GM12801 (cell line): ENCODE results near the gene GPLD1.

Experiments used
- TF ChIP-seq, protein P1 (sequence below): IDR thresholded peaks from one replicate; pipeline ENCODE4 v1.5.1; 2011; ENCODE audit warnings: control low read depth; ENCODE audit not compliant: insufficient read length; ENCODE audit errors: extremely low read depth

The GPLD1 gene, protein sequence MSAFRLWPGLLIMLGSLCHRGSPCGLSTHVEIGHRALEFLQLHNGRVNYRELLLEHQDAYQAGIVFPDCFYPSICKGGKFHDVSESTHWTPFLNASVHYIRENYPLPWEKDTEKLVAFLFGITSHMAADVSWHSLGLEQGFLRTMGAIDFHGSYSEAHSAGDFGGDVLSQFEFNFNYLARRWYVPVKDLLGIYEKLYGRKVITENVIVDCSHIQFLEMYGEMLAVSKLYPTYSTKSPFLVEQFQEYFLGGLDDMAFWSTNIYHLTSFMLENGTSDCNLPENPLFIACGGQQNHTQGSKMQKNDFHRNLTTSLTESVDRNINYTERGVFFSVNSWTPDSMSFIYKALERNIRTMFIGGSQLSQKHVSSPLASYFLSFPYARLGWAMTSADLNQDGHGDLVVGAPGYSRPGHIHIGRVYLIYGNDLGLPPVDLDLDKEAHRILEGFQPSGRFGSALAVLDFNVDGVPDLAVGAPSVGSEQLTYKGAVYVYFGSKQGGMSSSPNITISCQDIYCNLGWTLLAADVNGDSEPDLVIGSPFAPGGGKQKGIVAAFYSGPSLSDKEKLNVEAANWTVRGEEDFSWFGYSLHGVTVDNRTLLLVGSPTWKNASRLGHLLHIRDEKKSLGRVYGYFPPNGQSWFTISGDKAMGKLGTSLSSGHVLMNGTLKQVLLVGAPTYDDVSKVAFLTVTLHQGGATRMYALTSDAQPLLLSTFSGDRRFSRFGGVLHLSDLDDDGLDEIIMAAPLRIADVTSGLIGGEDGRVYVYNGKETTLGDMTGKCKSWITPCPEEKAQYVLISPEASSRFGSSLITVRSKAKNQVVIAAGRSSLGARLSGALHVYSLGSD

DNA sequence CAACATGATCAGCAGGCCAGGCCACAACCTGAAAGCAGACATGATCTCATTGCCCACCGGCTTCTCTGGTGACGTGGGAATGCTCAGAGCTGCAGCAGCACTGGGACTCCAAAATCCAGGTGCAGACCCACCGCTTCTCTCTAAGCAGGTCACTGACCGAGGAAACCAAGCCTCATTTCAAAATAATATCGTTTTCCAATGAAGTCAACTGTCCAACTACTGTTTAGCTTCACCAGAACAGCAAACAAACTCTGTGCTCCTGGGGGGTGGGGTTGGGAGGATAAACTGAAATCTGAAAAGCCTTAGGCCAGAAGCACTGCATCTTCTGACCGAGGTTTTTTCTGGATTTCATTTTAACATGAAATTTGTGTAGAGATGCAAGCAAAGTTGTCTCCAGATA, at the start of gene GPLD1:
TSS of gene GPLD1 (minus strand) at position 109 of the 400 bp plus-strand sequence. CDS start at position 42, 67 bp downstream.
- TF ChIP-seq, protein P1, sequence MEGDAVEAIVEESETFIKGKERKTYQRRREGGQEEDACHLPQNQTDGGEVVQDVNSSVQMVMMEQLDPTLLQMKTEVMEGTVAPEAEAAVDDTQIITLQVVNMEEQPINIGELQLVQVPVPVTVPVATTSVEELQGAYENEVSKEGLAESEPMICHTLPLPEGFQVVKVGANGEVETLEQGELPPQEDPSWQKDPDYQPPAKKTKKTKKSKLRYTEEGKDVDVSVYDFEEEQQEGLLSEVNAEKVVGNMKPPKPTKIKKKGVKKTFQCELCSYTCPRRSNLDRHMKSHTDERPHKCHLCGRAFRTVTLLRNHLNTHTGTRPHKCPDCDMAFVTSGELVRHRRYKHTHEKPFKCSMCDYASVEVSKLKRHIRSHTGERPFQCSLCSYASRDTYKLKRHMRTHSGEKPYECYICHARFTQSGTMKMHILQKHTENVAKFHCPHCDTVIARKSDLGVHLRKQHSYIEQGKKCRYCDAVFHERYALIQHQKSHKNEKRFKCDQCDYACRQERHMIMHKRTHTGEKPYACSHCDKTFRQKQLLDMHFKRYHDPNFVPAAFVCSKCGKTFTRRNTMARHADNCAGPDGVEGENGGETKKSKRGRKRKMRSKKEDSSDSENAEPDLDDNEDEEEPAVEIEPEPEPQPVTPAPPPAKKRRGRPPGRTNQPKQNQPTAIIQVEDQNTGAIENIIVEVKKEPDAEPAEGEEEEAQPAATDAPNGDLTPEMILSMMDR, result no peak

DNA sequence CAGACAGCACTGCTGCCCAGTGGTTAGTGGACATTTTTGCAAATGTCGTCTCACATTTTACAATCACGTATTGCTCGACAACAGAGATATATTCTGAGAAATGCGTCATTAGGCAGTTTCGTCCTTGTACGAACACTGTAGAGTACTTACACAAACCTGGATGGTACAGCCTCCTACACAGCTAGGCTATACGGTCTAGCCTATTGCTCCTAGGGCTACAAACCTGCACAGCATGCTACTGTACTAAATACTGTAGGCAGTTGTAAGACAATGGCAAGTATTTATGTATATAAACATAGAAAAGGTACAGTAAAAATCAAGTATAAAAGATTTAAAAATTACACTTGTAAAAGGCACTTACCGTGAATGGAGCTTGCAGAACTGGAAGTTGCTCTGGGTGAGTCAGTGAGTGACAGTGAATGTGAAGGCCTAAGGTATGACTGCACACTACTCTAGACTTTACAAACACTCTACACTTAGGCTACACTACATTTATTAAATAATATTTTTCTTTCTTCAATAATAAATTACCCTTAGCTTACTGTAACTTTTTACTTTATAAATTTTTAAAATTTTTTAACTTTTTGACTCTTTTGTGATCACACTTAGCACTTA, 48.5 kb upstream of the GPLD1 start:
- TF ChIP-seq, protein P1, result no peak

DNA sequence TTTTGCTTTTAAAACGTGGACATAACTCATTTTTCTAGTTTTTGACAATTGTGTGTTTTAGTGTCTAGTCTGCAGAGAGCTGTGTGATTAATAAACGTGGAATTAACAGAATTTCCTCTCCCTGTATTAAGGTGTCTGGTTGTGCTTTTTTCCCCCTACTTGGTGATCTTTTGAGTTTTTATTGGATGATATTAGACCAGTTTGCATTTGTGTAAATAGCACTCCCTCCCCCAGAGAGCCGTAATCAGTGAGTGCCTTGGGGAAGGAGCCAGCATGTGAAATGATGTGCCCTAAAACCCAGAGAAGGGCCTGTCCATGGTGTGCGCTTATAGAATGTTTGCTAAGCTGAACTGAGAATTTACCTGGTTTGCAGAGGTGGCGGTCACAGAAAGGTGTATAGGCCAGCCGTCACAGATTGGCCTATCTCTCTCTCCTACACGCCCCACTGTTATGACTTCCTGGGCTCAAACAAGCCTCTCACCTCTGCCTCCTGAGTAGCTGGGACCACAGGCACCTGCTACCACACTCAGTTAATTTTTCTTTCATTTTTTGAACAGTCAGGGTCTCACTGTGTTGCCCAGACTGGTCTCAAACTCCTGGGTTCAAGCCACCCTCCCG, 47.8 kb upstream of the GPLD1 start:
- TF ChIP-seq, protein P1, result no peak

DNA sequence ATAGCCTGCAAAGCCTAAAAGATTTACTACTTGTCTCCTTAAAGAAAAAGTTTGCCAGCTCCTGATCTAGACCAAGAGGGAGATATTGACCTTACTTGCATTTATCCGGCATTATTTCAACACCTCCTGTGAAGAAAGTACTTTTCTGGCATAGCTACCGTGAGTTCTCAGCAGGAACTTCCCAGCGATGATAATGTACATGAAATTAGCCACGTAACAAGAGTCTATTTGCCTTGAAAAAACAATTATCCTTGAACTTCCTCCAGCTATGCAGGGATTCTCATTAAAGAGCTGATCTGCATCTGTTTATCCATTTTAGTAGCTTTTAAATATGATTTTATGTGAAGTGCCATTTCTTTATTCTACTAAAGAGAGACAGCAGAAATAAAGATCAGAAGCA, 47.1 kb upstream of the GPLD1 start:
- TF ChIP-seq, protein P1, result no peak

DNA sequence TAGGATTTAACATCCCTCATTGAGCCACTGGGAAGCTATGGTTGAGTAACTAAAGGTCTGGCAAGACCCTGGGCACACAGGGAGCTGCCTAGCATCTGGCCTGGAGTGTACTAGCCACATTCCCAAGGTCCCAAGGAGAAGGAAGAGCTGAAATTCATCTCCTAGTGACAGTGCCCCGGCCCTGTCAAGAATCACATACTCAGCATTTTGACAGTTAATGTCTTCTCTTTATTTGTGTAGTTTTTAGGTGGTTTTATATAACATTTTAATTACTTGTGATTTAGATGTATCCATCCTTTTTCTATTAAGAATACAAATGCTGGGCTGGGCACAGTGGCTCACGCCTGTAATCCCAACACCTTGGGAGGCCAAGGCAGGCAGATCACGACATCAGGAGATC, 45.8 kb upstream of the GPLD1 start:
- TF ChIP-seq, protein P1, result no peak

DNA sequence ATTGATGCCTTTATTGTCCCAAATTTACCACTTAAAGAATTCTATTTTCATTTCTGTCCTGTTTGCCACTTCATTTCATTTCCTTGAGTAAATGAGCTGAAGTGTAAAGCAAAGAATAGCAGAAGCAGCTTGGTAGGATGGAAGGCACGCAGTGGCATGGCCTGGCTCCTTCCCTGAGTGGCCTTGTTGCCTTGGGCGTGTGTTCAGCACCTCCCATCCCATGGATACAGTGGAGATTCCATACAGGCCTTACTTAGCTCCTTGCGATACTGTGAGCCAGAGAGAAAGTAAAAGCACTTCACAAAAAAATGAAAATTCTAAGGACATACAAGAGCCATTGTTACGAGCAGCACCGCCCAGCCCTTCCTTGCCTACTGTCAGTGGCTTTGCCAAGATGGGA, 45.0 kb upstream of the GPLD1 start:
- TF ChIP-seq, protein P1, result no peak

DNA sequence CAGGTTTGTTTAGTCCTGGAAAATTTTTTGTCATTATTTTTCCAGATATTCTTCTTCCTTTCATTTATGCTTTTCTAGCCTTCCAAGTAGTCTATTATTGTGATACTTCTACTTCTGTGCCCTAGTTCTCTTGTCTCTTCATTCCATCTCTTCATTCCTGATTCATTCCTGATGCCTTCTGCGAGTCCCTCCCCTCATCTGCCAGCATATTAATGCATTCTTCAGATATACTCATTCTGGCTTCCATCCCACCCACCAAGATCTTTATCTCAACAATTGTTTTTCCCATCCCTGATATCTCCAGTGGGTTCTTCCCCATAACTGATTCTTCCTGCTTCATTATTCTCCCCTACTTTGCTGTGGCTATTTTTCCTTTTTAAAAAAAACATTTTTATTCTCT, 40.6 kb upstream of the GPLD1 start:
- TF ChIP-seq, protein P1, result no peak
